IMR-90 (cell line): ENCODE data around the gene CLMP. TPM values are rescaled to one million over a fixed set of nuclear protein-coding genes. Genes with fewer than 3 reads are reported as not detected.

Experiments
- ATAC-seq: fragments of 200-7000 bp; cut with Tn5 transposase; 2 replicates; pipeline ENCODE4 v1.9.1; 2020; ENCODE audit warnings: low read depth, mild to moderate bottlenecking, moderate library complexity
- BruUV-seq: library from RNA; stranded (reverse); fragments of 400-500 nt; replicated peaks from 2 replicates; lab custom pipeline; 2021; lab: Mats Ljungman, UMichigan
- CTCF ChIA-PET: fragments of 300-600 bp; formaldehyde crosslinking; extraction: SDS; loops from one replicate; lab custom pipeline; 2021; ENCODE audit warnings: antibody characterized with exemption; lab: Yijun Ruan, JAX
- POLR2A ChIA-PET: fragments of 300-600 bp; sonication (Branson Sonifier 250); formaldehyde crosslinking; loops from one replicate; lab custom pipeline; 2022; ENCODE audit warnings: antibody characterized with exemption; ENCODE audit not compliant: unreplicated experiment; lab: Charles Lee
- DNase-seq: peaks from one replicate; pipeline ENCODE4 v3.0.0; 2013
- H2AFZ ChIP-seq: replicated peaks from 2 replicates; pipeline ENCODE3; 2013; ENCODE audit warnings: low read length, mild to moderate bottlenecking; ENCODE audit not compliant: poor library complexity
- H2AK5ac ChIP-seq: 2 replicates; pipeline ENCODE4 v1.6.1; 2013; ENCODE audit warnings: low read depth, low read length, inconsistent platforms
- H2AK9ac ChIP-seq: replicated peaks from 2 replicates; pipeline ENCODE3; 2013; ENCODE audit warnings: mild to moderate bottlenecking, low read depth, low read length, moderate library complexity; ENCODE audit not compliant: poor library complexity
- H2BK120ac ChIP-seq: 2 replicates; pipeline ENCODE4 v1.6.1; 2013; ENCODE audit warnings: low read depth, low read length, inconsistent platforms
- H2BK15ac ChIP-seq: 3 replicates; pipeline ENCODE4 v1.6.1; 2013; ENCODE audit warnings: low read depth, low read length, inconsistent platforms
- H2BK20ac ChIP-seq: 2 replicates; pipeline ENCODE4 v1.6.1; 2013; ENCODE audit warnings: low read depth, mild to moderate bottlenecking, inconsistent platforms, low read length, moderate library complexity
- H2BK5ac ChIP-seq: 2 replicates; pipeline ENCODE4 v1.6.1; 2013; ENCODE audit warnings: mild to moderate bottlenecking, low read depth, low read length, inconsistent platforms; ENCODE audit not compliant: poor library complexity, severe bottlenecking
- H3K14ac ChIP-seq: replicated peaks from 2 replicates; pipeline ENCODE4 v1.6.1; 2013; ENCODE audit warnings: low read depth, low read length, inconsistent platforms
- H3K18ac ChIP-seq: 2 replicates; pipeline ENCODE4 v1.6.1; 2013; ENCODE audit warnings: low read depth, low read length, control low read depth
- H3K23ac ChIP-seq: 2 replicates; pipeline ENCODE4 v1.6.1; 2013; ENCODE audit warnings: low read depth, low read length, inconsistent platforms
- H3K27ac ChIP-seq: 2 replicates; pipeline ENCODE4 v1.5.1; 2013; ENCODE audit warnings: mild to moderate bottlenecking, control low read depth, low read length; ENCODE audit not compliant: insufficient read depth
- H3K27me3 ChIP-seq: 2 replicates; pipeline ENCODE4 v1.6.1; 2013; ENCODE audit warnings: low read length; ENCODE audit not compliant: control insufficient read depth, insufficient read depth
- H3K36me3 ChIP-seq: 2 replicates; pipeline ENCODE4 v1.6.1; 2013; ENCODE audit warnings: low read length, mixed read lengths; ENCODE audit not compliant: control insufficient read depth, insufficient read depth
- H3K4ac ChIP-seq: 2 replicates; pipeline ENCODE4 v1.6.1; 2013; ENCODE audit warnings: low read depth, low read length, inconsistent platforms
- H3K4me1 ChIP-seq: 2 replicates; pipeline ENCODE4 v1.6.1; 2013; ENCODE audit warnings: low read length, mixed read lengths; ENCODE audit not compliant: control insufficient read depth, insufficient read depth
- H3K4me2 ChIP-seq: 2 replicates; pipeline ENCODE4 v1.6.1; 2013; ENCODE audit warnings: low read depth, mild to moderate bottlenecking, control low read depth, low read length, moderate library complexity
- H3K4me3 ChIP-seq: 2 replicates; pipeline ENCODE4 v1.5.1; 2013; ENCODE audit warnings: low read depth, mild to moderate bottlenecking, control low read depth, low read length, moderate library complexity; ENCODE audit not compliant: insufficient read depth
- H3K56ac ChIP-seq: 2 replicates; pipeline ENCODE4 v1.6.1; 2013; ENCODE audit warnings: low read length, inconsistent platforms; ENCODE audit not compliant: insufficient read depth; ENCODE audit errors: extremely low read depth
- H3K79me1 ChIP-seq, 2 experiments: 2 replicates each; pipeline ENCODE4 v1.6.1; 2013; ENCODE audit warnings: low read length in 2 of 2, inconsistent platforms in 1 of 2, low read depth in 1 of 2
- H3K9ac ChIP-seq: 2 replicates; pipeline ENCODE4 v1.6.1; 2013; ENCODE audit warnings: low read depth, low read length, control low read depth
- H3K9me1 ChIP-seq: 2 replicates; pipeline ENCODE4 v1.6.1; 2013; ENCODE audit warnings: low read length, inconsistent platforms; ENCODE audit not compliant: insufficient read depth
- H3K9me3 ChIP-seq: 2 replicates; pipeline ENCODE4 v1.6.1; 2013; ENCODE audit warnings: low read length; ENCODE audit not compliant: control insufficient read depth, insufficient read depth
- H4K20me1 ChIP-seq: 2 replicates; pipeline ENCODE4 v1.6.1; 2013; ENCODE audit warnings: low read length, inconsistent platforms; ENCODE audit not compliant: insufficient read depth
- H4K5ac ChIP-seq: 2 replicates; pipeline ENCODE4 v1.6.1; 2013; ENCODE audit warnings: mild to moderate bottlenecking, low read depth, low read length, control low read depth
- H4K8ac ChIP-seq, 2 experiments: 2 replicates each; pipeline ENCODE4 v1.6.1; 2013; ENCODE audit warnings: low read depth in 2 of 2, low read length in 2 of 2, control low read depth in 1 of 2, inconsistent platforms in 1 of 2
- H4K91ac ChIP-seq: 2 replicates; pipeline ENCODE4 v1.6.1; 2013; ENCODE audit warnings: low read depth, low read length, inconsistent platforms; ENCODE audit not compliant: insufficient read depth
- CEBPB ChIP-seq: IDR thresholded peaks from 2 replicates; pipeline ENCODE4 v1.6.1; 2012; ENCODE audit warnings: low read depth, low read length, improper control_type of control experiment
- CHD1 ChIP-seq: IDR thresholded peaks from 2 replicates; pipeline ENCODE4 v1.6.1; 2012; ENCODE audit warnings: low read depth, low read length, improper control_type of control experiment
- FOS ChIP-seq: fragments of 150-350 bp; IDR thresholded peaks from 2 replicates; pipeline ENCODE4 v1.6.1; 2016; ENCODE audit warnings: low read depth, low read length
- RAD21 ChIP-seq: IDR thresholded peaks from 2 replicates; pipeline ENCODE4 v1.6.1; 2012; ENCODE audit warnings: low read length, improper control_type of control experiment
- RFX5 ChIP-seq: IDR thresholded peaks from 2 replicates; pipeline ENCODE4 v1.8.0; 2012; ENCODE audit warnings: low read depth, mild to moderate bottlenecking, low read length, moderate library complexity
- WGBS, 2 experiments: methylation state at CpG; one replicate each; pipeline versions ENCODE4 v1.1.5 to v1.1.7; 2013; ENCODE audit warnings: missing lambda C conversion rate in 2 of 2; ENCODE audit not compliant: insufficient read length in 1 of 2; ENCODE audit errors: extremely low coverage in 2 of 2; 5-methylcytosine and 5-hydroxymethylcytosine counted together
- dilution Hi-C: fragments of 300-500 bp; cut with HindIII; formaldehyde crosslinking; loops from one replicate; pipeline ENCODE4 v1.14.3; 2018; ENCODE audit warnings: low sequenced_read_pairs; ENCODE audit not compliant: unreplicated experiment
- in situ Hi-C: fragments of 300-500 bp; cut with MboI; formaldehyde crosslinking; loops from 3 replicates; pipeline ENCODE4 v1.14.3; 2019; ENCODE audit warnings: low sequenced_read_pairs, inconsistent platforms, mixed read lengths
- intact Hi-C: fragments of 100-400 bp; cut with micrococcal nuclease; formaldehyde crosslinking; loops from 2 replicates; pipeline ENCODE4 v1.10.0; 2022
- polyA plus RNA-seq, 3 experiments: library from polyadenylated mRNA; depleted of rRNA; stranded (reverse); fragments of >200 nt; gene quantifications; 2 replicates each; pipeline ENCODE4 v1.2.3, GENCODE V29; 2012; ENCODE audit warnings: low replicate concordance in 1 of 3
- total RNA-seq: library from RNA; depleted of rRNA; stranded (reverse); fragments of >200 nt; gene quantifications from 2 replicates; pipeline ENCODE4 v1.2.3, GENCODE V29; 2012

CLMP gene
- total and polyA plus RNA-seq, 2 of the 4 experiments (the other 2 are of a cell fraction): 54.7 to 95.7 TPM

DNA sequence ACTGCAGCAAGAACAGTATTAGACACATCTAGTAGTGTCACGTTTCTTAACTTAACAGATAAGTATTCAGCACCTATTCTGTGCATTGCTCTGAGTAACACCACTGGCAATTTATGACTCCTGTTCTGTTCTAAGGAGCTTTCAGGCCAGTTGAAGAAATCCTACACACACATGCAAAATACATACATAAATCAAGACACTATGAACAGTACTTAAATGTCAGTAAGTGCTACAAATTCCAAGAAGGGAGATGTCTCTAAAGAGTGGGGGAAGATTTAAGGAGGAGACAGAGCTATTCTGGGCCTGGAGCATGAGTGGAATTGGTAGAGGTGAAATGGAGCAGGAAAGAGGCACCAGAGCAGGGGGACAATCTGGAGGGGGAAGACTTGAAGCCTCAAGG, 46.2 kb upstream of the CLMP start (continued):
- no peak for TF ChIP-seq CEBPB

DNA sequence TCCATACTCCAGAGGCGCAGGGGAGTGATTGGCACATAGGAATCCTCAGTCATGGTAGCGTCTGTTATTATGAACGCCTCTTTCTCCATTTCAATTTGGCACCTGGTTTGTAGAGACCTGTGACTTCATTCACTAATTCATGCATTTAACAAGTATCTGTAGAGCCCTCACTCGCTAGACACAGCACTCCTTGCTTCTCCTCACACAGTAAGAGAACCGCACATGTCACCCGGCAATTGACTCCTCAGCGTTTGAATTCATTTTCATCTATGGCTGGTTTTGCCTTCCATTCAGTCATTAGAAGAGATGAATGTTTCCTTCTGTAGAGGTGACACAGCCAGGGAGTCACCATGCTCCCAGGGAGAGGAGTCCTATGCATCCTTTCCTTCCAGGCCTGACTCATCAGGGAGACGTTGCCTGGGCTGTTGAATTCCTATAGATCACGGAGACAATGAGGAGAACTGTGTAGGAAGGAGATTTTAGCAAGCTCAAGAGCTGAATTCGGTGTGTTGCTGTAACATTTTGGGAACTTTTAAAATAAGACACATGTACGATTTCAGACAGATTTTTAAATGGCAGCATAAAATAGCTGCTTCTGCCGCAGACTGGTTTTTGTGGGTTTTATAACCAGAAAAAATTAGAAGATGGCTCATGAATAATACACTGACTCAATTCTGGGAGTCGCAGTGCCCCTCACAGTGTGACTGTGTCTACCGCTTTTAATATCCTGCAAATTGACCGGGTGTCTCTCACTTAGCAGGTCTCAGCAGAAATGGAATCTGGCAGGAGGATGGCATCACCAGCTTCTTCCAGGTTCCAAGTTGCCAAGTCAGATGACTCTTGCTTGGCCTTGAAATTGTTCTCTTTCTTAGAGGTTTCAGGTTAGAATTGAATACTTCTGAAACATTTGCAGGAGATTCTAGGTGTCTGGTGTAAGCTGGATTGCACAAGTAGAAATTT, 44.4 kb upstream of the CLMP start:
- in situ Hi-C loops: loop anchor here (10.0 kb wide), 1 partner anchor 65 kb away; no protein-coding TSS in a partner anchor
- POLR2A ChIA-PET: no interaction called here
- no peak overlapping the region for H3K4me2 ChIP-seq

More for the DNA sequence above, 44.4 kb upstream of the CLMP start:
- TF ChIP-seq RFX5 (no peak), FOS (peak; percentile 47; the same call in 1 of the 2 replicates), RAD21 (peak; percentile 7; the same call in 1 of the 2 replicates), CHD1 (no peak)
- Histone ChIP-seq H2BK15ac (peak overlapping the region; percentile 82; the same call in 2 of the 3 replicates), H2AFZ (peak overlapping the region; percentile 7), H4K8ac (no peak overlapping the region; a peak in 1 of 4 replicates), H3K14ac (no peak overlapping the region; the same call in 1 of the 2 replicates), H4K5ac (no peak overlapping the region), H3K4ac (peak overlapping the region; percentile 28; the same call in 1 of the 2 replicates), H4K20me1 (no peaks in the 10 kb centered on the region), H3K18ac (no peak overlapping the region), H2AK5ac (0 out of 2 replicates have a peak overlapping the region, but pooled peaks have one; percentile 57), H3K36me3 (no peaks in the 10 kb centered on the region), H2BK20ac (peak overlapping the region; percentile 48; the same call in 1 of the 2 replicates), H3K9me3 (no peaks in the 10 kb centered on the region), H2BK120ac (peak overlapping the region; percentile 22; the same call in 1 of the 2 replicates), H3K56ac (no peak overlapping the region), H3K79me1 (no peaks in the 10 kb centered on the region), H3K27ac (no peak overlapping the region), H3K9me1 (peaks cover 11% of the 10 kb centered on the region; the same call in 1 of the 2 replicates), H3K4me1 (peaks cover 23% of the 10 kb centered on the region), H3K27me3 (no peaks in the 10 kb centered on the region), H2AK9ac (no peak overlapping the region), H3K23ac (no peak overlapping the region), H3K4me3 (no peak overlapping the region), H3K9ac (no peak overlapping the region), H2BK5ac (peak overlapping the region; percentile 12), H4K91ac (0 out of 2 replicates have a peak overlapping the region, but pooled peaks have one; percentile 21)
- DNase-seq: peak; percentile 77
- intact Hi-C loops: no loop called here
- WGBS, 2 experiments: 90% methylated on average over 5 of the region's 15 CpGs; no CpG with 5 or more reads in 1 of the 2 experiments
- CTCF ChIA-PET: interaction anchor here (0.6 to 1.7 kb wide), 4 partner anchors 8 to 1971 kb away, joined by 3 to 8 read pairs (median 3); no protein-coding TSS in a partner anchor
- ATAC-seq: peak; percentile 53
- no TSS peak for BruUV-seq
- dilution Hi-C loops: no loop called here
